ENCODE data around the gene RAD21L1. TPM values are rescaled to one million over a fixed set of nuclear protein-coding genes. Genes with fewer than 3 reads are reported as not detected.
A peak's percentile ranks its signal among the peaks of the same experiment; 100 is the strongest.

Gene RAD21L1
- not detected in 2 replicates for total RNA-seq (ENCODE audit: low replicate concordance)

DNA sequence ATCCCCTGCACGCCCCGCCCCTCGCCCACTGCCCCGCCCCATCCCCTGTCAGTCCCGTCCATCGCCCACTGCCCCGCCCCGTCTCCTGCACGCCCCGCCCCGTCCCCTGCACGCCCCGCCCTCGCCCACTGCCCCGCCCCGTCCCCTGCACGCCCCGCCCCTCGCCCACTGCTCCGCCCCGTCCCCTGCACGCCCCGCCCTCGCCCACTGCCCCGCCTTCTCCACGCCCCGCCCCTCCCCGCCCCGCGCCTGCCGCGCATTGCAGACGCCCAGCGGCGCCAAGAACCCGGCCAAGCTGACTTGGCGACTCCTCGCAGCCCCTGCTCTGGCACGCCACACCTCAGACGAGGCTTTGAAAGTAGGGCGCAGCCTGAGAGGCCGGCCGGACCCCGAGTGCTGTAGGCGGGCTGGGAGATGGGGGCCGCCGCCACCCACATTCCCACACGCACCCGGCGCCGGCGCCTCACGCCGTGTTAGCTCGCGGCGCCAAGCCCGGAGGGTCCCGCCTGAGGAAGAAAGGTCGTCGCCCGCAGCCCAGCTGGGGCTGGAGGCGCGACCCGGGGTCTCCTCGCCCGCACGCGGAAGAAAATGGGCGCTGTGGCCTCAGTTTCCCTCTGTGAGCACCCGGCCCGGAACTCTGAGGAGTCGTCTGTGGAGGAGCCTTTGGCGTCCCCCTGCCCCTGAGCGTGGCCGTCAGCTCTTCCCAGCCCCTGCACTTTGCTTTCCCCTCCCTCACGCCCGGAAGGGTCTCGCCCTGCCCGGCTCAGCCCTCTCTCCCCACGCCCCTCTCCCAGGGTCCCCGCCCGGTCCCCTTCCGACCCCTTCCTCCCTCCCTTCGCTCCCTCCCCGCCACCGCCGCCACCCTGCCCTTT, at the start of gene RAD21L1:
TSS of gene RAD21L1 (plus strand) at position 262 of the 872 bp plus-strand sequence. CDS start 2,410 bp downstream, outside the sequence.
- no peaks in the 10 kb centered on the region for H3K79me2 ChIP-seq (ENCODE audit: low read depth)
- peaks cover 70% of the 10 kb centered on the region for H3K27me3 ChIP-seq
- Mint-ChIP-seq H3K36me3 (no peaks in the 10 kb centered on the region), H3K4me1 (no peaks in the 10 kb centered on the region), H3K27me3 (ENCODE audit: insufficient read depth, low read depth) (peaks cover 12% of the 10 kb centered on the region), H3K9me3 (no peaks in the 10 kb centered on the region), H3K4me3 (peak within 1 kb of the TSS; percentile 89), H3K27ac (no peak within 1 kb of the TSS)
- no peak within 1 kb of the TSS for H3K9ac ChIP-seq
- H3K4me3 ChIP-seq = peak within 1 kb of the TSS; percentile 67
- H2AFZ ChIP-seq (replicated peaks) = peak within 1 kb of the TSS; percentile 100
- H3F3A ChIP-seq (ENCODE audit: low read depth) = peaks cover 17% of the 10 kb centered on the region
- H3K27ac ChIP-seq = no peak within 1 kb of the TSS
- peak within 1 kb of the TSS; percentile 88 for H3K4me2 ChIP-seq
- no peaks in the 10 kb centered on the region for H3K36me3 ChIP-seq
- H4K20me1 ChIP-seq (ENCODE audit: low read depth) = no peaks in the 10 kb centered on the region
- DNase-seq (ENCODE audit: low spot score) = peak; percentile 94
- H3K9me3 ChIP-seq (ENCODE audit: low read depth) = no peaks in the 10 kb centered on the region
- H3K4me1 ChIP-seq = no peaks in the 10 kb centered on the region
- TF ChIP-seq EZH2 (IDR thresholded peaks at IDR 0.05) = peak; percentile 11
- peak; percentile 37 for TF ChIP-seq EZH2phosphoT487 (IDR thresholded peaks at IDR 0.05)
- TF ChIP-seq, protein P1, sequence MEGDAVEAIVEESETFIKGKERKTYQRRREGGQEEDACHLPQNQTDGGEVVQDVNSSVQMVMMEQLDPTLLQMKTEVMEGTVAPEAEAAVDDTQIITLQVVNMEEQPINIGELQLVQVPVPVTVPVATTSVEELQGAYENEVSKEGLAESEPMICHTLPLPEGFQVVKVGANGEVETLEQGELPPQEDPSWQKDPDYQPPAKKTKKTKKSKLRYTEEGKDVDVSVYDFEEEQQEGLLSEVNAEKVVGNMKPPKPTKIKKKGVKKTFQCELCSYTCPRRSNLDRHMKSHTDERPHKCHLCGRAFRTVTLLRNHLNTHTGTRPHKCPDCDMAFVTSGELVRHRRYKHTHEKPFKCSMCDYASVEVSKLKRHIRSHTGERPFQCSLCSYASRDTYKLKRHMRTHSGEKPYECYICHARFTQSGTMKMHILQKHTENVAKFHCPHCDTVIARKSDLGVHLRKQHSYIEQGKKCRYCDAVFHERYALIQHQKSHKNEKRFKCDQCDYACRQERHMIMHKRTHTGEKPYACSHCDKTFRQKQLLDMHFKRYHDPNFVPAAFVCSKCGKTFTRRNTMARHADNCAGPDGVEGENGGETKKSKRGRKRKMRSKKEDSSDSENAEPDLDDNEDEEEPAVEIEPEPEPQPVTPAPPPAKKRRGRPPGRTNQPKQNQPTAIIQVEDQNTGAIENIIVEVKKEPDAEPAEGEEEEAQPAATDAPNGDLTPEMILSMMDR (IDR thresholded peaks at IDR 0.05) = no peak

DNA sequence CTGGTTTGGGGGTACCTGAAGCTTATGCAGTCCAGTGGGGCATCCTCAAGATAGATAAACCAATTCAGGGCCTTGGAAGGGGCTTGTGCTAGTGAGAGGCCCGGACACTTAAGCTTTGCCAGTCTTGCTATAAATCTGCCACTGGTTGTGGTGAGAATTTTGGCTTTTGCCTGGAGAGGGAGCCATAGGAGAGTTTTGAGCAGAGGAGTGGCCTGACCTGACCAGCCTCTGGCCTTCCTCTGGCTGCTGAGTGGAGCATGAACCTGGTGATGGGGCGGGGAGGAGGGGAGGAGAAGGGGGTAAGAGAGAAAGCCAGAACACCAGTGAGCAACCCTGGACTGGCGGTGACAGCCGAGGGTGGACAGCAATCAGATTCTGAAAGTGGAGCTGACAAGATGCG, 48.2 kb upstream of the RAD21L1 start:
- peaks cover 28% of the 10 kb centered on the region for H4K20me1 ChIP-seq (ENCODE audit: low read depth)
- H3K9me3 ChIP-seq (ENCODE audit: low read depth) = no peaks in the 10 kb centered on the region
- TF ChIP-seq EZH2phosphoT487 (IDR thresholded peaks at IDR 0.05) = no peak
- TF ChIP-seq, protein P1 (IDR thresholded peaks at IDR 0.05) = peak; percentile 47
- Mint-ChIP-seq H3K9me3 (no peaks in the 10 kb centered on the region), H3K27ac (no peak overlapping the region), H3K27me3 (ENCODE audit: insufficient read depth, low read depth) (peaks cover 8% of the 10 kb centered on the region), H3K4me3 (no peak overlapping the region), H3K36me3 (peaks cover 13% of the 10 kb centered on the region), H3K4me1 (peaks cover 3% of the 10 kb centered on the region)
- no peak overlapping the region for H3K9ac ChIP-seq
- DNase-seq (ENCODE audit: low spot score) = peak; percentile 46
- H2AFZ ChIP-seq (replicated peaks) = no peak overlapping the region
- H3K36me3 ChIP-seq = no peaks in the 10 kb centered on the region
- peaks cover 7% of the 10 kb centered on the region for H3K4me1 ChIP-seq
- no peaks in the 10 kb centered on the region for H3K79me2 ChIP-seq (ENCODE audit: low read depth)
- no peak overlapping the region for H3K4me3 ChIP-seq
- no peak overlapping the region for H3K27ac ChIP-seq
- no peaks in the 10 kb centered on the region for H3F3A ChIP-seq (ENCODE audit: low read depth)
- H3K27me3 ChIP-seq = peaks cover 6% of the 10 kb centered on the region
- H3K4me2 ChIP-seq = no peak overlapping the region

DNA sequence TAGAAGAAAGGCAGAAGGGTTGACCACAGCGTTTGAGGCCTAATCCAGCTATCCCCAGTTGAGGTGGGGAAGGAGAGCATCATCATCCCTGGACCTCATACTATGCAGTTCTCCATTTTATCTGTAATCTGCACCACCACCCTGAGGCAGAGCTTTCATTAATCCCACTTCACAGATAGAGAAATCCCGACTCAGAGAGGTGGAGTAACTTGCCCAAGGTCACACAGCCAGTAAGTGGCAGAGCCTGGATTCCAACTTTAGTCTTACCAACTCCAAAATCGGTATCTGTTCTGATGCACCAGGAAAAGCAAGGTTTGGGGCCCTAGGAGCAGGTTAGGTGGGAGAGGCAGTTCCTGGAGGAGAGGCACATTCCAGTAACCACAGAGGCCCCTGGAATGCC, 47.7 kb upstream of the RAD21L1 start:
- no peak overlapping the region for H3K27ac ChIP-seq
- H3K36me3 ChIP-seq = no peaks in the 10 kb centered on the region
- no peak overlapping the region for H3K4me3 ChIP-seq
- no peaks in the 10 kb centered on the region for H3K9me3 ChIP-seq (ENCODE audit: low read depth)
- H3K4me1 ChIP-seq = peaks cover 7% of the 10 kb centered on the region
- H3K27me3 ChIP-seq = peaks cover 10% of the 10 kb centered on the region
- Mint-ChIP-seq H3K36me3 (peaks cover 13% of the 10 kb centered on the region), H3K4me1 (peaks cover 3% of the 10 kb centered on the region), H3K9me3 (no peaks in the 10 kb centered on the region), H3K4me3 (no peak overlapping the region), H3K27ac (no peak overlapping the region), H3K27me3 (ENCODE audit: insufficient read depth, low read depth) (peaks cover 11% of the 10 kb centered on the region)
- no peak overlapping the region for H3K4me2 ChIP-seq
- H3F3A ChIP-seq (ENCODE audit: low read depth) = no peaks in the 10 kb centered on the region
- H4K20me1 ChIP-seq (ENCODE audit: low read depth) = peaks cover 24% of the 10 kb centered on the region
- no peaks in the 10 kb centered on the region for H3K79me2 ChIP-seq (ENCODE audit: low read depth)
- H3K9ac ChIP-seq = no peak overlapping the region
- H2AFZ ChIP-seq (replicated peaks) = no peak overlapping the region
- no peak for DNase-seq (ENCODE audit: low spot score)
- TF ChIP-seq, protein P1 (IDR thresholded peaks at IDR 0.05) = no peak
- no peak for TF ChIP-seq EZH2 (IDR thresholded peaks at IDR 0.05)
- no peak for TF ChIP-seq EZH2phosphoT487 (IDR thresholded peaks at IDR 0.05)
